Measurements from ENCODE around the gene CACNA1C.

Gene CACNA1C

DNA sequence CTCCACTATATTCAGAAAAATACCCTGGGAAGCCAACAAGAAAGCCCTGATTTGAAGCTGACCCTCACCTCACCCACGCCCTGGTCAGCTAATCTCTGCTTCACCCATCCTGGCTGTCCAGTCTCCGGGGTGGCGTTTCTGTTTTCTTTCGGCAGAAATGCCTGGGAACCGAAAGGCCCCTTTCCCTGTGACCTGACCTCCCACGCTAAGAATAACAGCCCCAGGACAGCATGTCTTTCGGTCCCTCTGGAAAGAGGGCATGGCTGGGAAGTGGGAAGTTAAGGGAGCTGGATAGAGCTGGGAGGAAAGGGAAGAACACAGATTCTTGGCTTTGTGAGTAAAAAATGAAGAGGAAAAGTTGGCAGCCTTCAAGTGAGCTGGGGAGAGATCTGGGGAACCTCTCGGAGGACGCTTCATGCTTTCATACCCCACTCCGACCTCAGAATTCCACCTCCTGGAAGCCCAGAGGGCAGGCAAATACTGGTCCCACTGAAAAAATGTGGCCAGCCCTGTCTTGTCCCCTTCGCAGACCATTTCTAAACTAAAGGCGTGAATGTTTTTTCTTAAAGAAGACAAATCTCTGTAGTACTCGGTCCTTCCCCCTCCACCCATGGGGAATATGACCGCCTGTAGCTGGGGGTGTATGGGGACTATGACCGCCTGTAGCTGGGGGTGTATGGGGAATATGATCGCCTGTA is 579.0 kb downstream of the CACNA1C start:
- DNase-seq (ENCODE audit: low spot score), result no peak

- no peak for DNase-seq (ENCODE audit: low spot score)
These were observed 580.5 kb downstream of the CACNA1C start for GRCh38 chr12:2633176-2633824.

DNA sequence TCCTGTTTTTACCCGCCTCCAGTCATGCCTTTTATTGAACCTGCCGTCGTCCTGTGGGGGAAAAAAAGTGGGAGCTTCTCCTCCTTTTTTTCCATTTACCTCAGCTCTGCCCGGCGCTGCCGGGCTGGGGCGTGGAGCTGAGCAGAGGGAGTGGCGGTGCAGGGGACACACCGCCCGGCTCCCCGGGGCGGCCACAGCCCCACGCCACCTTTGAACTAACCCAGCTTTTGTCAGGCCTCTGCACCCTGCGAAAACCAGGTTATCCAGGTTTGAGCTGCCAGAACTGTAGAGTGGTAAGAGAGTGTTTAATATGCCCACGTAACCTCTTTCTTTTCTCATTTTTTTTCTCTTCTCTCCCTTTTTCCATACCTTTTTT is 581.0 kb downstream of the CACNA1C start:
- DNase-seq (ENCODE audit: low spot score), result no peak

GRCh38 chr12:2634471-2634870 is 581.7 kb downstream of the CACNA1C start:
- no peak for DNase-seq (ENCODE audit: low spot score)

GRCh38 chr12:2636741-2637340 is 584.1 kb downstream of the CACNA1C start:
- DNase-seq (ENCODE audit: low spot score), result no peak

DNA sequence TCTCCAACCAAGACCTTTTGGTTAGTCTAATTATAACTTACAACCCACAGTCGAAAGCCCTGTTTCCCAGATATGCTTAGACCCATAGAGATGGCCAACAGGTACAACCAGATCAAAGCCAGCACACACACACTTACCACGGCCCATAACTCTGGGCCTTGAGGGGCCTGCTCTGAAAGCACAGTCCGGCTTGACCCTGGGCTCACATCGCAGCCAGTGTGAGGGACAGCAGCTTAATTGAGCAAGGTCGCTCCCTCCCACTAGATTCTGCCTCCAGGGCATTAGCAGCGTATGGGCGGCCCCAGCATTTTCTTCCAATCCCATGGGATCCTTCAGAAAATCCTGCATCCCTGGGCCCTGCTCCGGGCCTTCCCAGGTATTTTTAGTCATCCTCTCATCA is 584.6 kb downstream of the CACNA1C start:
- no peak for DNase-seq (ENCODE audit: low spot score)

GRCh38 chr12:2638273-2639019 is 585.7 kb downstream of the CACNA1C start:
- no peak for DNase-seq (ENCODE audit: low spot score)

GRCh38 chr12:2639020-2639298 is 586.2 kb downstream of the CACNA1C start:
- DNase-seq (ENCODE audit: low spot score), result no peak

- DNase-seq (ENCODE audit: low spot score), result peak; percentile 24
These were observed 587.5 kb downstream of the CACNA1C start for GRCh38 chr12:2640281-2640680.

GRCh38 chr12:2640709-2641108 is 587.9 kb downstream of the CACNA1C start:
- DNase-seq (ENCODE audit: low spot score), result peak; percentile 92

DNA sequence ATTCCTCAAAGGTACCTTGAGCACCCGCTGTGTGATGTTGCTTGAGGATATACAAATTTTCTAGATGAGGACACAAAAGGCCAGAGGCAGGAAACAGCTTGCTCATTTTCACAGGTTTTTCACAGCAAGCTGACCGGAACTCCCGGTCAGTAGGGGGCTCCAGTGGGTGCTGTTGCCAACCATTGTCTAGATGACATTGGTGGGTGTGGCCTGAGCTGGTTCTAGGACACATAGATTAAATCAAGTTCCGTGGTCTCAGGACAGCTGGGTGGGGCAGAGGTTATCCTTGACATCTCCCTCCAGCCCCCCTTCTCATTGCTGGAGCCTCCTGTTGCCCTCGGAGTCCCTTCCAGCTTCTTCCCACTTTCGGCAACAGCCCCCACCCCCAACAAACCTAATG is 588.4 kb downstream of the CACNA1C start:
- DNase-seq (ENCODE audit: low spot score), result peak; percentile 55

GRCh38 chr12:2641761-2642160 is 589.0 kb downstream of the CACNA1C start:
- no peak for DNase-seq (ENCODE audit: low spot score)

GRCh38 chr12:2642176-2642892 is 589.5 kb downstream of the CACNA1C start:
- peak; percentile 63 for DNase-seq (ENCODE audit: low spot score)

- no peak for DNase-seq (ENCODE audit: low spot score)
These were observed 590.2 kb downstream of the CACNA1C start for GRCh38 chr12:2642896-2643425.

- no peak for DNase-seq (ENCODE audit: low spot score)
These were observed 590.9 kb downstream of the CACNA1C start for GRCh38 chr12:2643576-2644135.

DNA sequence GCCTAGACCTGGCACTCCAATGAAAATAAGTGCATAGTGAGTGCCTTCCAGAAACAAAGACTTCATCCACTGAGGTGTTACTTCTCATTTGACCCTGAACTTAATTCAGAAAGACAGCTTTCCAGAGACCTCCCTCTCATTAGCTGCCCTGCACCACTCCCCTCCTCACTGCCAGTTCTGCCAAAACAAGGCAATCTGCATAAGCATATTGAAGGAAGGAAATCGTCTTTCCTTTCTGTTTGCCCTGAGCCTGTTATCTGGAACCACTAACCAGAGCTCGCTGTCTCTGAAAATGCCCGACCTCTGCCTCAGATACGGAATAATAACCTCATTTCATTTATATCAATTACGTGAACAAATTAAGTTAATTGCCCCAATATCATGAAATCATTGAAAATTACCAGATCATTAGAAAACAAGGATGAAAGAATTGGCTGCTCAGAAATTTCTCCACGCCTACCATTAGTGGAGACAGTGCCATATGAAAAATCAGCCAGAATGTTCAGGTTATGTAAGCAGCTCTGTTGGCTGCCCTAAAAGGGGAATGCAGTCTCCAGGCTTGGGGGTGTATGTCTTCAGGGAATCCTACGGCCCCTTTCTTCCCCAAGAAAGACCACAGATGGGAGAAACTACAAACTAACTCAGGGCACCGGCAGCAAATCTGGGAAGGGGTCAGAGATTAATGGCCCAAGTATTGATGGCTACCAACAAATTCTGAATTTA is 592.1 kb downstream of the CACNA1C start:
- DNase-seq (ENCODE audit: low spot score), result no peak

DNA sequence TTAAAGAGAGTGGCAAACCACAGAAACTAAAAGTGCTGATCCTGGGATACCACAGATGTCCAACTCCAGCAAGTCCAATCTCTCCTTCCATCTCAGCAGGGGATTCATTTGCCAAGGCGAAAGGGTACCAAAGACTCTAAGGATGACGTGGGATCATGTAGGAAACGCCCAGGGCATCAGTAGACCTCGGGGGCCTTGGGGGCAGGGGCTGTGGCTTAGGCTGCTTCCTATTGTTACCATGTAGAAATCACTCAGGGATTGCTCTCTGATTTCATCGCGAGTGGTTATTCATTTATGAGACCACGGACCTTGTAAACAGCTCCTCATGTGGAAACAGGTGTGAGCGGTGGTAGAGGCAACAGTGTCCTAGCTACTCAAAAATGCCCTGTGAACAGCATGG is 592.7 kb downstream of the CACNA1C start:
- DNase-seq (ENCODE audit: low spot score), result peak; percentile 46

DNA sequence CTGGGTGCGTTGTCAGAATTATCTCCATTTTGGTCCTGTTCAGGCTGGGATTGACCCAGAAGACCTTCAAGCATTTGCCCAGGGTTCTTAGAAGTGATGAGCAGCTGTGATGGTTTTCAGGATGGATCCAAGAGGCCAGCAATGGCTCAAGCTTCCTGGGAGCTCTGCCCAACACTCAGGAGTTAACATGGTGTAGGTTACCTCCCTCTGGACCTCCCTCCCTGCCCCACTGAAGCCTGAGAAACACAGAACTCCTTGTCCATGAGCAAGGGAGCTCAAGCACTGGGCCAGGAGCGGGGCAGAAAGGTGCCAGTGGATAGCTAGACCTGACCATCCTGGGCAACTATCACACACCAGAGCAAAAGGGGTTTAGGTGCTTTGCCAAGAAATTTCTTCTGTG is 593.6 kb downstream of the CACNA1C start:
- DNase-seq (ENCODE audit: low spot score), result no peak

DNA sequence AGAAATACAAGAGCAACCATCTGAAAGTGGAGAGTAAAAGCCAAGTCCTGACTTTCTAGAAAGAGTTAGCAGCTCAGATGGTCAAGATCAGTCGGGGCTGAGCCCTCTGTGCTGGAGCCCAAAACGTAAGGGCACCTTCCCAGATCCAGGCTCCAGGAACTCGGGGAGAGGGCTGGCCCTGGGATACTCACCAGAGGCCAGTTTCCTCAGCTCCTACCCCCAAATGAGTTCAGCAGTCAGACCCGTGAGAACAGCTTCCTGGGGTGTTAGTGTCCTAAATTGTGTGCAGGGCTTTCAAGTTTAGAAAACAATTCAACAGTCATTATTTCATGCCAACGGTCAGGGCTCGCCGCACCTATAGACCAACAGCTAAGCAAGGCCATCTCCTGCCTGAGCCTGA is 594.4 kb downstream of the CACNA1C start:
- DNase-seq (ENCODE audit: low spot score), result no peak

DNA sequence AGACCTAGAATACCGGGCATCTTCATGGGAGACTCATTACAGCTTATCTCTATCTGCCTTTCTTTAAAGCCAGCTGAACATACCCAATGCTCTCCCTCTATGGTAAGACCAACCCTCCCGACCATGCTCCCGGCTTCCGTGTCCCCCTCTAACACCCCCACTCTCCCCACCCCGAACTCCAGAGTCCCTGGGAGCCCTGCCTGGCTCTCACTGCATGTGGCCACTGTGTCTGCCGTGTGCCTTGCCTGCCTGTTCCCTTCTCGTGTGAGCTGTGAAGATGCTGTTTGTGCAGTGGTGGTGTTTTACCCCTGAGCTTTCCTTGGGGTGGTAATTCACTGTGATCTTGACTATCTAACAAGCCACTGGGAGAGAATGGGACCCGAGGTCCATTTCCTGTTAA is 595.6 kb downstream of the CACNA1C start:
- no peak for DNase-seq (ENCODE audit: low spot score)

Measured in SW480 (cell line).